ENCODE results near the gene OR6C74. TPM values are rescaled to one million over a fixed set of nuclear protein-coding genes. Genes with fewer than 3 reads are reported as not detected.

The OR6C74 gene
- total RNA-seq, 1 experiment from 2014 or later: not detected

- POLR2A ChIA-PET: no interaction called here
- CTCF ChIA-PET: no interaction called here
Measured at GRCh38 chr12:55220725-55221124, 23.7 kb upstream of the OR6C74 start, which contains the start of gene OR10A7. Gene OR10A7, plus strand, starts transcription at chr12:55221025. Its CDS starts 0 bp downstream, at chr12:55221025.

More at GRCh38 chr12:55220725-55221124, 23.7 kb upstream of the OR6C74 start, which contains the start of gene OR10A7:
- H3K36me3 ChIP-seq (ENCODE audit: control insufficient read depth in 1 of 2, insufficient read depth in 2 of 2, low read length in 2 of 2): no peaks in the 10 kb centered on the region
- H3K4me1 ChIP-seq (ENCODE audit: control insufficient read depth in 1 of 2, insufficient read depth in 2 of 2, low read length in 2 of 2): no peaks in the 10 kb centered on the region
- TF ChIP-seq MAX (IDR thresholded peaks at IDR 0.05): no peak
- TF ChIP-seq EGR1 (IDR thresholded peaks at IDR 0.05; ENCODE audit: low read depth): no peak
- no peak for TF ChIP-seq ZBTB33 (IDR thresholded peaks at IDR 0.05; ENCODE audit: extremely low read depth, insufficient replicate concordance, low read length)
- no peak for TF ChIP-seq TCF7L2 (IDR thresholded peaks at IDR 0.05; ENCODE audit: borderline replicate concordance, extremely low read depth, insufficient read depth, insufficient read length)
- TF ChIP-seq ELF1 (IDR thresholded peaks at IDR 0.05; ENCODE audit: borderline replicate concordance, low read depth): no peak
- no peak for TF ChIP-seq POLR2A (IDR thresholded peaks at IDR 0.05; ENCODE audit: borderline replicate concordance, extremely low read depth, insufficient read depth, insufficient read length)
- no peak for TF ChIP-seq SRF (IDR thresholded peaks at IDR 0.05; ENCODE audit: low read depth)
- no peak for TF ChIP-seq ZNF274 (IDR thresholded peaks at IDR 0.05; ENCODE audit: low read depth, low read length)
- no peak for TF ChIP-seq POLR2AphosphoS5 (IDR thresholded peaks at IDR 0.05; ENCODE audit: low read depth, low read length)
- TF ChIP-seq RAD21 (IDR thresholded peaks at IDR 0.05; ENCODE audit: low read depth): no peak
- TF ChIP-seq CTCF (IDR thresholded peaks at IDR 0.05 in 2 of 3, conservative IDR thresholded peaks at IDR 0.05 in 1 of 3; ENCODE audit: borderline replicate concordance in 1 of 3, insufficient read depth in 1 of 3, low read depth in 2 of 3, low read length in 2 of 3): no peak
- no peak for TF ChIP-seq ATF3 (IDR thresholded peaks at IDR 0.05)
- no peak for TF ChIP-seq JUND (IDR thresholded peaks at IDR 0.05)
- no peak for TF ChIP-seq CEBPB (IDR thresholded peaks at IDR 0.05; ENCODE audit: low read depth)
- TF ChIP-seq EZH2phosphoT487 (IDR thresholded peaks at IDR 0.05; ENCODE audit: borderline replicate concordance): no peak
- no TSS peak for BruUV-seq (replicated peaks)
- H3K4me2 ChIP-seq (ENCODE audit: low read length): no peak within 1 kb of the TSS
- intact Hi-C loops (cut with micrococcal nuclease): no loop called here
- no peak for ATAC-seq
- no peak within 1 kb of the TSS for H2AFZ ChIP-seq (ENCODE audit: low read depth, low read length, poor library complexity, severe bottlenecking)
- H3K9ac ChIP-seq (ENCODE audit: low read length): no peak within 1 kb of the TSS
- DNase-seq (ENCODE audit: low read depth, low spot score): no peak
- no peak within 1 kb of the TSS for H3K27ac ChIP-seq (ENCODE audit: low read depth, low read length)
- no peaks in the 10 kb centered on the region for H3K79me2 ChIP-seq (ENCODE audit: insufficient read depth, low read length)
- no peaks in the 10 kb centered on the region for H3K9me2 ChIP-seq (ENCODE audit: insufficient read depth)
- no peak within 1 kb of the TSS for H3K4me3 ChIP-seq (replicated peaks in 1 of 2; ENCODE audit: low read depth in 1 of 2, low read length in 2 of 2)
- H4K20me1 ChIP-seq (ENCODE audit: insufficient read depth): no peaks in the 10 kb centered on the region
- peaks cover 27% of the 10 kb centered on the region for H3K27me3 ChIP-seq (ENCODE audit: insufficient read depth, low read length)
- no peaks in the 10 kb centered on the region for H3K9me3 ChIP-seq (ENCODE audit: control insufficient read depth in 1 of 2, insufficient read depth in 1 of 2, low read depth in 1 of 2, low read length in 2 of 2)
- RAD21 ChIA-PET (ENCODE audit: low non-redundant PET in 1 of 2, low total read pairs in 2 of 2, uncharacterized antibody in 2 of 2, unreplicated experiment in 2 of 2): no interaction called here
